ENCODE results near the gene BEST2. TPM values are rescaled to one million over a fixed set of nuclear protein-coding genes. Genes with fewer than 3 reads are reported as not detected.
"Not testable (repeated sequence)": the region's sequence is repeated elsewhere in the genome, so short reads cannot be mapped to it uniquely, and the experiment has no call there.

The BEST2 gene
- total RNA-seq, 1 donor, result not detected

DNA sequence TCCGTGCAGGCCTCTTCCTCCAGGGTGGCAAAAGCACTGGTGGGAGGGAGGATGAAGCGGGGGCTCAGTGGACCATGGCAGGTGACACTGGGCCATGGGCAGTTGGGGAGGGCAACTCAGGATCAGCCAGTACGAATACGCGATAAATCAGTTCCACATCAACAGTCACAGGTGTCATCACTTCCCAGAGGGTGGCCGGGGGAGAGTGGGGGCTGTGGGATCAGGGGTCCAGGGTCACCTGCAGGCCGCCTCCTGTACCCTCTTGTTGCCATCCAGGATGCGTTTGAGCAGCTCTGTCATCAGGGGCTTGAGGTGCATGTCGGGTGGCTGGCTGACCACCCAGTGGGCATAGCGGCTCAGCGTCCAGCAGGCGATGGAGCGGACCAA is 45.3 kb upstream of the BEST2 start:
- peaks cover 6% of the 10 kb centered on the region for H4K20me1 ChIP-seq (ENCODE audit: insufficient read depth, low read length)
- H3K36me3 ChIP-seq (ENCODE audit: insufficient read depth, low read length), result peaks cover 92% of the 10 kb centered on the region
- TF ChIP-seq, protein P1, sequence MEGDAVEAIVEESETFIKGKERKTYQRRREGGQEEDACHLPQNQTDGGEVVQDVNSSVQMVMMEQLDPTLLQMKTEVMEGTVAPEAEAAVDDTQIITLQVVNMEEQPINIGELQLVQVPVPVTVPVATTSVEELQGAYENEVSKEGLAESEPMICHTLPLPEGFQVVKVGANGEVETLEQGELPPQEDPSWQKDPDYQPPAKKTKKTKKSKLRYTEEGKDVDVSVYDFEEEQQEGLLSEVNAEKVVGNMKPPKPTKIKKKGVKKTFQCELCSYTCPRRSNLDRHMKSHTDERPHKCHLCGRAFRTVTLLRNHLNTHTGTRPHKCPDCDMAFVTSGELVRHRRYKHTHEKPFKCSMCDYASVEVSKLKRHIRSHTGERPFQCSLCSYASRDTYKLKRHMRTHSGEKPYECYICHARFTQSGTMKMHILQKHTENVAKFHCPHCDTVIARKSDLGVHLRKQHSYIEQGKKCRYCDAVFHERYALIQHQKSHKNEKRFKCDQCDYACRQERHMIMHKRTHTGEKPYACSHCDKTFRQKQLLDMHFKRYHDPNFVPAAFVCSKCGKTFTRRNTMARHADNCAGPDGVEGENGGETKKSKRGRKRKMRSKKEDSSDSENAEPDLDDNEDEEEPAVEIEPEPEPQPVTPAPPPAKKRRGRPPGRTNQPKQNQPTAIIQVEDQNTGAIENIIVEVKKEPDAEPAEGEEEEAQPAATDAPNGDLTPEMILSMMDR (IDR thresholded peaks at IDR 0.05; ENCODE audit: extremely low read depth, low read depth, low read length), result no peak
- no peaks in the 10 kb centered on the region for H3K27me3 ChIP-seq (ENCODE audit: insufficient read depth, low read length)
- DNase-seq (ENCODE audit: insufficient read length, low spot score, missing footprints), result no peak
- H3K9me3 ChIP-seq (ENCODE audit: low read depth, low read length), result no peaks in the 10 kb centered on the region
- no peak overlapping the region for H2AFZ ChIP-seq (ENCODE audit: low read length)
- no peak overlapping the region for H3K27ac ChIP-seq (ENCODE audit: low read depth, low read length)
- no peaks in the 10 kb centered on the region for H3K4me1 ChIP-seq (ENCODE audit: insufficient read depth, low read length)
- no peak overlapping the region for H3K4me3 ChIP-seq (ENCODE audit: insufficient read depth, low read length)
- H3K4me2 ChIP-seq (ENCODE audit: insufficient read depth, low read length), result no peak overlapping the region
- peaks cover 10% of the 10 kb centered on the region for H3K79me2 ChIP-seq (ENCODE audit: insufficient read depth, low read length)

DNA sequence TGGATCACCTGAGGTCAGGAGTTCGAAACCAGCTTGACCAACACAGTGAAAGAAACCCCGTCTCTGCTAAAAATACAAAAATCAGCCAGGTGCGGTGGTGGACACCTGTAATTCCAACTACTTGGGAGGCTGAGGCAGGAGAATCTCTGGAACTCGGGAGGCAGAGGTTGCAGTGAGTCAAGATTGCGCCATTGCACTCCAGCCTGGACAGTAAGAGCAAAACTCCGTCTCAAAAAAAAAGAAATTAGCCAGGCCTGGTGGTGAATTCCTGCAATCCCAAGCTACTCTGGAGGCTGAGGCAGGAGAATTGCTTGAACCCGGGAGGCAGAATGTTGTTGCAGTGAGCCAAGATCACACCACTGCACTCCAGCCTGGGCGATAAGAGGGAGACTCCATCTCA is 43.0 kb upstream of the BEST2 start:
- H3K36me3 ChIP-seq (ENCODE audit: insufficient read depth, low read length), result peaks cover 82% of the 10 kb centered on the region
- H3K27ac ChIP-seq (ENCODE audit: low read depth, low read length), result no peak overlapping the region
- no peak for DNase-seq (ENCODE audit: insufficient read length, low spot score, missing footprints)
- no peaks in the 10 kb centered on the region for H3K9me3 ChIP-seq (ENCODE audit: low read depth, low read length)
- H3K4me3 ChIP-seq (ENCODE audit: insufficient read depth, low read length), result no peak overlapping the region
- no peaks in the 10 kb centered on the region for H3K27me3 ChIP-seq (ENCODE audit: insufficient read depth, low read length)
- TF ChIP-seq, protein P1 (IDR thresholded peaks at IDR 0.05; ENCODE audit: extremely low read depth, low read depth, low read length), result no peak
- H3K4me2 ChIP-seq (ENCODE audit: insufficient read depth, low read length), result no peak overlapping the region
- H4K20me1 ChIP-seq (ENCODE audit: insufficient read depth, low read length), result peaks cover 6% of the 10 kb centered on the region
- H3K4me1 ChIP-seq (ENCODE audit: insufficient read depth, low read length), result no peaks in the 10 kb centered on the region
- H3K79me2 ChIP-seq (ENCODE audit: insufficient read depth, low read length), result peaks cover 10% of the 10 kb centered on the region
- no peak overlapping the region for H2AFZ ChIP-seq (ENCODE audit: low read length)

DNA sequence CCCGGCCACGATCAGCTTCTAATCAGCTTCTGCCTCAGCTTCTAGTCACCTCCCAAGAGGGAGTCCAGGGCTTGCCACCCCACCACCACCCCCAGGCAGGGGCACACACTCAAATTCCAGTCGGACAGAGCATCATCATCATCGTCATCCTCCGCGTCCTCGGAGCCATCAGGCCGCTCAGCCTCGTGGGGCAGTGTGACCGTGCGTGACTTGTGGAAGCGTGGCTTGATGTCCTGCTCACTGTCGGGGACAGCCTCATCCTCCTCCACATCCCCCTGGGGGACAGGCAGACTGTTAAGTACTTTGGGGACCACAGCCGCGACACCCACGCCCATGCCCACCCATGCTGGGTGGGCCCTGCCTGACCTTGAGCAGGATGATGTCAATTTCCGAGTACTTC is 40.4 kb upstream of the BEST2 start:
- H3K36me3 ChIP-seq (ENCODE audit: insufficient read depth, low read length), result peaks cover 81% of the 10 kb centered on the region
- H2AFZ ChIP-seq (ENCODE audit: low read length), result no peak overlapping the region
- H3K9me3 ChIP-seq (ENCODE audit: low read depth, low read length), result no peaks in the 10 kb centered on the region
- H4K20me1 ChIP-seq (ENCODE audit: insufficient read depth, low read length), result peaks cover 8% of the 10 kb centered on the region
- H3K4me2 ChIP-seq (ENCODE audit: insufficient read depth, low read length), result no peak overlapping the region
- no peaks in the 10 kb centered on the region for H3K27me3 ChIP-seq (ENCODE audit: insufficient read depth, low read length)
- H3K4me1 ChIP-seq (ENCODE audit: insufficient read depth, low read length), result no peaks in the 10 kb centered on the region
- no peak for DNase-seq (ENCODE audit: insufficient read length, low spot score, missing footprints)
- H3K27ac ChIP-seq (ENCODE audit: low read depth, low read length), result no peak overlapping the region
- H3K79me2 ChIP-seq (ENCODE audit: insufficient read depth, low read length), result peaks cover 29% of the 10 kb centered on the region
- no peak overlapping the region for H3K4me3 ChIP-seq (ENCODE audit: insufficient read depth, low read length)
- TF ChIP-seq, protein P1 (IDR thresholded peaks at IDR 0.05; ENCODE audit: extremely low read depth, low read depth, low read length), result no peak

DNA sequence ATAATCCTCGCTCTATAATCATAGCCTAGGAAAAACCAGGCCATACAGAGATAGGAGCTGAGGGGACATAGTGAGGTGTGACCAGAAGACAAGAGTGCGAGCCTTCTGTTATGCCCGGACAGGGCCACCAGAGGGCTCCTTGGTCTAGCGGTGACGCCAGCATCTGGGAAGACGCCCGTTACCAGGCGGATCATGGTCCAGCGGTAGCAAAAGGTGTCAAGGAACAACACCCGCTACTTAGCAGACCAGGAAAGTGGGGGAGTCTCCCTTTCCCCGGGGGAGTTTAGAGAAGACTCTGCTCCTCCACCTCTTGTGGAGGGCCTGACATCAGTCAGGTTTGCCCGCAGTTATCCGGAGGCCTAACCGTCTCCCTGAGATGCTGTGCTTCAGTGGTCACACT is 39.5 kb upstream of the BEST2 start:
- not testable (repeated sequence) for DNase-seq (ENCODE audit: insufficient read length, low spot score, missing footprints); H3K4me1 ChIP-seq (ENCODE audit: insufficient read depth, low read length); H3K4me3 ChIP-seq (ENCODE audit: insufficient read depth, low read length); H2AFZ ChIP-seq (ENCODE audit: low read length); H3K9me3 ChIP-seq (ENCODE audit: low read depth, low read length); H3K4me2 ChIP-seq (ENCODE audit: insufficient read depth, low read length); H3K27me3 ChIP-seq (ENCODE audit: insufficient read depth, low read length); H3K27ac ChIP-seq (ENCODE audit: low read depth, low read length)
- Histone ChIP-seq H3K36me3 (ENCODE audit: insufficient read depth, low read length) (peaks cover 80% of the 10 kb centered on the region), H3K79me2 (ENCODE audit: insufficient read depth, low read length) (peaks cover 36% of the 10 kb centered on the region), H4K20me1 (ENCODE audit: insufficient read depth, low read length) (peaks cover 14% of the 10 kb centered on the region)

DNA sequence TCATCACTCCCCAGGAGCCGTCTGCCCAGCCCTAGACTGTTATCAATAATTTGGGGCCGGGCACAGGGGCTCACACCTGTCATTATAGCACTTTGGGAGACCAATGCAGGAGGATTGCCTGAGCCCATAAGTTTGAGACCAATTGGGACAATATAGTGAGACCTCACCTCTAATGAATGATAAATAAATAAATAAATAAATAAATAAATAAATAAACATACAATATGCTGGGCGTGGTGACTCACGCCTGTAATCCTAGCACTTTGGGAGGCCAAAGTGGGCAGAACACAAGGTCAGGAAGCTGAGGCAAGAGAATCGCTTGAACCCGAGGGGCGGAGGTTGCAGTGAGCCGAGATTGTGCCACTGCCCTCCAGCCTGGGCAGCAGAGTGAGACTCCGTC is 38.3 kb upstream of the BEST2 start:
- not testable (repeated sequence) for H3K4me3 ChIP-seq (ENCODE audit: insufficient read depth, low read length); H3K4me1 ChIP-seq (ENCODE audit: insufficient read depth, low read length); H2AFZ ChIP-seq (ENCODE audit: low read length); H3K27me3 ChIP-seq (ENCODE audit: insufficient read depth, low read length); H3K9me3 ChIP-seq (ENCODE audit: low read depth, low read length); H3K27ac ChIP-seq (ENCODE audit: low read depth, low read length); DNase-seq (ENCODE audit: insufficient read length, low spot score, missing footprints); H3K4me2 ChIP-seq (ENCODE audit: insufficient read depth, low read length)
- Histone ChIP-seq H4K20me1 (ENCODE audit: insufficient read depth, low read length) (peaks cover 14% of the 10 kb centered on the region), H3K36me3 (ENCODE audit: insufficient read depth, low read length) (peaks cover 81% of the 10 kb centered on the region), H3K79me2 (ENCODE audit: insufficient read depth, low read length) (peaks cover 49% of the 10 kb centered on the region)
